ENCODE data around the gene C3orf38.

DNA sequence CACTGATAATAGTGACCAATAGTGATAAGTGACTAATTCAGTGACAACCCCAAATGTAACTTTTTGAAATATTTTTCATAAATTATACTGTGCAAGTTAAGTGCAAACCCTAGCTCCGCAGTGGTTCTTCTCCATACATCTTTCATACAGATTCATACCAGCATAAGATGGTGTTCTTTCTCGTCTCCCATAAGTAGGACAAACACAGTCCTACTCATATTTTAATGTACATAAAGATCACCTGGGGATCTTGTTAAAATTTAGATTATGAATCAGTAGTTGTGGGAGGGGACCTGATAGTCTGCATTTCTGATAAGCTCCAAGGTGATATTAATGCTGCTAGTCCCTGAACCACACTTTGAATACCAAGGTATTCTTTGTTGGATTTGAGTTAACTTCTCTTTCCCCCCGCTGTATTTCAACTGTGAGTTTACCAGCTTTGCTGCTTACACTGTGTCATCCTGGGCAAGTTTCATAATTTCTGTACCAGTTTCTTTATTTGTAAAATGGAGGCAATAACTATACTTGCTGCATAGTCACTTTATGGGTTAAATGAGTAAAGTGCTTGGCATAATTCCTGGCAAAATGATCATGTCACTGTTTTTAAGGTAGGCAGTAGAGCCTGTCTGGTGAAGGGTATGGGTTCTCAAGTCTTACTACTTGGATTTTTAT, 34.7 kb upstream of the C3orf38 start:
- no peak for TF ChIP-seq EZH2 (IDR thresholded peaks at IDR 0.05)
- TF ChIP-seq, protein P1, sequence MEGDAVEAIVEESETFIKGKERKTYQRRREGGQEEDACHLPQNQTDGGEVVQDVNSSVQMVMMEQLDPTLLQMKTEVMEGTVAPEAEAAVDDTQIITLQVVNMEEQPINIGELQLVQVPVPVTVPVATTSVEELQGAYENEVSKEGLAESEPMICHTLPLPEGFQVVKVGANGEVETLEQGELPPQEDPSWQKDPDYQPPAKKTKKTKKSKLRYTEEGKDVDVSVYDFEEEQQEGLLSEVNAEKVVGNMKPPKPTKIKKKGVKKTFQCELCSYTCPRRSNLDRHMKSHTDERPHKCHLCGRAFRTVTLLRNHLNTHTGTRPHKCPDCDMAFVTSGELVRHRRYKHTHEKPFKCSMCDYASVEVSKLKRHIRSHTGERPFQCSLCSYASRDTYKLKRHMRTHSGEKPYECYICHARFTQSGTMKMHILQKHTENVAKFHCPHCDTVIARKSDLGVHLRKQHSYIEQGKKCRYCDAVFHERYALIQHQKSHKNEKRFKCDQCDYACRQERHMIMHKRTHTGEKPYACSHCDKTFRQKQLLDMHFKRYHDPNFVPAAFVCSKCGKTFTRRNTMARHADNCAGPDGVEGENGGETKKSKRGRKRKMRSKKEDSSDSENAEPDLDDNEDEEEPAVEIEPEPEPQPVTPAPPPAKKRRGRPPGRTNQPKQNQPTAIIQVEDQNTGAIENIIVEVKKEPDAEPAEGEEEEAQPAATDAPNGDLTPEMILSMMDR (IDR thresholded peaks at IDR 0.05 in 2 of 3, conservative IDR thresholded peaks at IDR 0.05 in 1 of 3; ENCODE audit: borderline replicate concordance in 1 of 3, insufficient read depth in 1 of 3, low read depth in 2 of 3, low read length in 2 of 3), result no peak
- no peak for TF ChIP-seq POLR2AphosphoS5 (IDR thresholded peaks at IDR 0.05; ENCODE audit: low read depth, low read length)
- no peak for TF ChIP-seq ELF1 (IDR thresholded peaks at IDR 0.05; ENCODE audit: borderline replicate concordance, low read depth)
- TF ChIP-seq, protein P2, sequence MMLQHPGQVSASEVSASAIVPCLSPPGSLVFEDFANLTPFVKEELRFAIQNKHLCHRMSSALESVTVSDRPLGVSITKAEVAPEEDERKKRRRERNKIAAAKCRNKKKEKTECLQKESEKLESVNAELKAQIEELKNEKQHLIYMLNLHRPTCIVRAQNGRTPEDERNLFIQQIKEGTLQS (IDR thresholded peaks at IDR 0.05), result no peak
- no peak for TF ChIP-seq POLR2A (IDR thresholded peaks at IDR 0.05; ENCODE audit: borderline replicate concordance, extremely low read depth, insufficient read depth, insufficient read length)
